Gastrocnemius medialis (tissue), 4 donors: ENCODE measurements around the gene TPD52L1. TPM values are rescaled to one million over a fixed set of nuclear protein-coding genes. Genes with fewer than 3 reads are reported as not detected.
A peak's percentile ranks its signal among the peaks of the same experiment; 100 is the strongest.
"Not testable (repeated sequence)": the region's sequence is repeated elsewhere in the genome, so short reads cannot be mapped to it uniquely, and the experiment has no call there.

ENCODE experiments used
- ATAC-seq, 2 donors: fragments of 150-250 bp; one replicate each; pipeline ENCODE4 v1.9.1; 2016
- DNase-seq, 2 donors: peaks; one replicate each; pipeline ENCODE4 v3.0.0-alpha.2; 2019
- H3K27ac ChIP-seq, 4 donors: fragments of 200-600 bp; sonication (generic); 1 replicate in 1 of 4; 2 replicates in 3 of 4; pipeline ENCODE4 v1.5.1; 2016 to 2018; ENCODE audit warnings: mild to moderate bottlenecking in 2 of 4, moderate library complexity in 1 of 4
- H3K27me3 ChIP-seq, 3 donors: fragments of 200-600 bp; sonication (generic) in 2 of 3; 1 replicate in 1 of 3; 2 replicates in 2 of 3; pipeline versions ENCODE4 v1.5.1 to v1.6.0; 2016 to 2019; ENCODE audit warnings: mild to moderate bottlenecking in 1 of 3, moderate library complexity in 1 of 3
- H3K36me3 ChIP-seq, 2 donors: fragments of 200-600 bp; sonication (generic) in 1 of 2; one replicate each; pipeline ENCODE4 v1.5.1; 2017 to 2018
- H3K4me1 ChIP-seq, 2 donors: fragments of 200-600 bp; sonication (generic) in 1 of 2; one replicate each; pipeline ENCODE4 v1.5.1; 2016 to 2017; ENCODE audit warnings: mild to moderate bottlenecking in 2 of 2
- H3K4me3 ChIP-seq, 4 donors: fragments of 200-600 bp; sonication (generic) in 3 of 4; 1 replicate in 1 of 4; 2 replicates in 3 of 4; pipeline ENCODE4 v1.5.1; 2016 to 2019; ENCODE audit warnings: mild to moderate bottlenecking in 2 of 4
- H3K9me3 ChIP-seq, 3 donors: fragments of 200-600 bp; sonication (generic) in 2 of 3; 1 replicate in 1 of 3; 2 replicates in 2 of 3; pipeline ENCODE4 v1.5.1; 2016 to 2019
- CTCF ChIP-seq, 5 experiments: fragments of 450-650 bp in 3 of 5; fragments of 200-600 bp in 2 of 5; sonication (generic) in 2 of 5; IDR thresholded peaks in 4 of 5; conservative IDR thresholded peaks in 1 of 5; 1 replicate in 4 of 5; 2 replicates in 1 of 5; pipeline ENCODE4 v1.5.1; 2016 to 2019; ENCODE audit warnings: antibody characterized with exemption in 5 of 5, mild to moderate bottlenecking in 3 of 5, moderate library complexity in 3 of 5
- POLR2A ChIP-seq, 2 donors: fragments of 450-650 bp; IDR thresholded peaks; one replicate each; pipeline ENCODE4 v1.6.1; 2017; ENCODE audit warnings: antibody characterized with exemption in 2 of 2, mild to moderate bottlenecking in 2 of 2, moderate library complexity in 2 of 2
- in situ Hi-C, 4 donors: fragments of 200-750 bp; cut with MboI; loops; one replicate each; pipeline versions ENCODE4 v1.15.0 to v1.8.0; 2017; ENCODE audit warnings: low sequenced_read_pairs in 4 of 4
- intact Hi-C: fragments of 100-400 bp; cut with DNase I; formaldehyde crosslinking; loops from one replicate; pipeline ENCODE4 v1.15.1; 2023; ENCODE audit warnings: low total_unique reads
- total RNA-seq, 4 donors: library from RNA; depleted of rRNA; stranded (reverse); fragments of >200 nt; gene quantifications; one replicate each; pipeline versions ENCODE4 v1.1.0 to v1.2.3, GENCODE V29; 2016

The TPD52L1 gene
- total RNA-seq, 4 donors from 2014 or later, result 47.6 to 152 (median 123) TPM

GRCh38 chr6:125123051-125123450 lies 30.5 kb upstream of the TPD52L1 start:
- peak overlapping the region in 1 of 4 donors; percentile 5 for H3K4me3 ChIP-seq
- ATAC-seq (no peak), DNase-seq (no peak)
- intact Hi-C loops (no loop called here), in situ Hi-C loops (no loop called here)
- no peaks in the 10 kb centered on the region for H3K36me3 ChIP-seq
- no peak overlapping the region for H3K27ac ChIP-seq
- H3K4me1 ChIP-seq, result no peaks in the 10 kb centered on the region
- no peaks in the 10 kb centered on the region for H3K9me3 ChIP-seq
- no peak for TF ChIP-seq POLR2A (IDR thresholded peaks at IDR 0.05)
- no peak for TF ChIP-seq CTCF (IDR thresholded peaks at IDR 0.05 in 4 of 5, conservative IDR thresholded peaks at IDR 0.05 in 1 of 5)
- H3K27me3 ChIP-seq, result no peaks in the 10 kb centered on the region

- in situ Hi-C loops, result no loop called here
These were observed 30.0 kb upstream of the TPD52L1 start for GRCh38 chr6:125123468-125124048.

GRCh38 chr6:125124049-125124669 lies 29.4 kb upstream of the TPD52L1 start:
- H3K27ac ChIP-seq, result no peak overlapping the region
- no peaks in the 10 kb centered on the region for H3K4me1 ChIP-seq
- H3K36me3 ChIP-seq, result no peaks in the 10 kb centered on the region
- H3K4me3 ChIP-seq, result peak overlapping the region in 1 of 4 donors; percentile 5
- DNase-seq, result no peak
- ATAC-seq, result no peak
- H3K9me3 ChIP-seq, result no peaks in the 10 kb centered on the region
- in situ Hi-C loops (no loop called here), intact Hi-C loops (no loop called here)
- no peaks in the 10 kb centered on the region for H3K27me3 ChIP-seq
- no peak for TF ChIP-seq POLR2A (IDR thresholded peaks at IDR 0.05)
- no peak for TF ChIP-seq CTCF (IDR thresholded peaks at IDR 0.05 in 4 of 5, conservative IDR thresholded peaks at IDR 0.05 in 1 of 5)

More at GRCh38 chr6:125123468-125124048, 30.0 kb upstream of the TPD52L1 start:
- H3K36me3 ChIP-seq, result no peaks in the 10 kb centered on the region
- H3K4me1 ChIP-seq, result no peaks in the 10 kb centered on the region
- no peak overlapping the region for H3K27ac ChIP-seq
- H3K27me3 ChIP-seq, result no peaks in the 10 kb centered on the region
- no peak for TF ChIP-seq POLR2A (IDR thresholded peaks at IDR 0.05)
- no peak for TF ChIP-seq CTCF (IDR thresholded peaks at IDR 0.05 in 4 of 5, conservative IDR thresholded peaks at IDR 0.05 in 1 of 5)
- ATAC-seq (no peak), DNase-seq (no peak)
- H3K9me3 ChIP-seq, result no peaks in the 10 kb centered on the region
- H3K4me3 ChIP-seq, result peak overlapping the region in 1 of 4 donors; percentile 5
- intact Hi-C loops, result no loop called here

GRCh38 chr6:125125856-125126255 lies 27.7 kb upstream of the TPD52L1 start:
- H3K9me3 ChIP-seq, in situ Hi-C loops, H3K4me3 ChIP-seq, H3K27me3 ChIP-seq, H3K4me1 ChIP-seq, intact Hi-C loops, ATAC-seq, H3K36me3 ChIP-seq, H3K27ac ChIP-seq, DNase-seq: not testable (repeated sequence)

- H3K36me3 ChIP-seq, result no peaks in the 10 kb centered on the region
- H3K27me3 ChIP-seq, result no peaks in the 10 kb centered on the region
- H3K9me3 ChIP-seq, result no peaks in the 10 kb centered on the region
- no peak for TF ChIP-seq POLR2A (IDR thresholded peaks at IDR 0.05)
- no peak for TF ChIP-seq CTCF (IDR thresholded peaks at IDR 0.05 in 4 of 5, conservative IDR thresholded peaks at IDR 0.05 in 1 of 5)
- H3K4me1 ChIP-seq, result no peaks in the 10 kb centered on the region
- DNase-seq (no peak), ATAC-seq (no peak)
- in situ Hi-C loops, result no loop called here
- no peak overlapping the region for H3K4me3 ChIP-seq
- intact Hi-C loops, result no loop called here
- H3K27ac ChIP-seq, result no peak overlapping the region
These were observed 24.2 kb upstream of the TPD52L1 start for GRCh38 chr6:125129354-125129753.
